ENCODE results near the gene MIB2.

Gene MIB2

DNA sequence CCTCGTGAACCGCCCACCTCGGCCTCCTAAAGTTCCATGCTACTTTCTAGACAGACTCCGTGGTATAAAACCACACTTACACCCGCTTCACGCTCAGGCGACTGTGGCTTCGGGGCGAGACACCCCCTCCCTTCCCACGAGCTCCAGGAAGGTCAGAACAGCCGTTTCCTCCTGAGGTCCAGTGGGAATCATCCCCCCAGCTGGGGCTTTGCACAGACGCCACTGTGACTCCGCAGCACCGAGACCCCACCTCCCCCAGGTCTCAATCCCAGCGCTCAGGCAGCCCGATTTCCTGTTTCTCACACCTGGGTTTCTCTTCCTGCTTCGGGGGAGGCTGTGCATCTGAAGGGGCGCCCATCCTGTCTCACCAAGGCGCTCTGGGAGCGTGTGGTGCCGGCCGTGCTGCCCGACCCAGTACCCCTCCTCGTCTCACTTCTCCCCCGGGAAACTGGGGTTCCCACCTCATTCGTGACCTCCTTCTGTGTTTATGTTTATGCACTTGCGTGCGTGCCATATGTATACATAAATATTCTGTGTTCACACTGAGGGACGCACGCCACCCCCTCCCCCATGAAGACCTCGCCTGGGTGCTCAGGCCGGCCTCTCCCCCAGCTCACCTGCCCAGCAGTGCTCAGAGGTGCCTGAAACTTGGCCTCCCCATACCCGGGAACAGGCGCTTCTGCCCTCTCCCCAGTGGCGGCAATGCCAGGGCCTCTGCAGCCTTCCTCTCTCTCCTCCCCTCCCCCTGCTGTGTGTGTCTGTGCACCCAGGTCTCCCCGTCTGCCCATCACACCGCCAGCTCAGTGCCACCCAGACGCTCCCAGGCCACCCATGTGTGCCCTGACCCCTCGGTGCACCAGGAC lies 62.6 kb downstream of the MIB2 start:
- no peak for DNase-seq

GRCh38 chr1:1678581-1679380 lies 63.5 kb downstream of the MIB2 start:
- no peak for DNase-seq

Data from nucleus accumbens (tissue), 56 donors.